HG03139 (cell line): ENCODE measurements around the gene NMRAL1.

Source experiments
- ATAC-seq: cut with Tn5 transposase; IDR thresholded peaks from one replicate; pipeline ENCODE4 v1.9.1; 2021; ENCODE audit not compliant: unreplicated experiment

NMRAL1 gene

DNA sequence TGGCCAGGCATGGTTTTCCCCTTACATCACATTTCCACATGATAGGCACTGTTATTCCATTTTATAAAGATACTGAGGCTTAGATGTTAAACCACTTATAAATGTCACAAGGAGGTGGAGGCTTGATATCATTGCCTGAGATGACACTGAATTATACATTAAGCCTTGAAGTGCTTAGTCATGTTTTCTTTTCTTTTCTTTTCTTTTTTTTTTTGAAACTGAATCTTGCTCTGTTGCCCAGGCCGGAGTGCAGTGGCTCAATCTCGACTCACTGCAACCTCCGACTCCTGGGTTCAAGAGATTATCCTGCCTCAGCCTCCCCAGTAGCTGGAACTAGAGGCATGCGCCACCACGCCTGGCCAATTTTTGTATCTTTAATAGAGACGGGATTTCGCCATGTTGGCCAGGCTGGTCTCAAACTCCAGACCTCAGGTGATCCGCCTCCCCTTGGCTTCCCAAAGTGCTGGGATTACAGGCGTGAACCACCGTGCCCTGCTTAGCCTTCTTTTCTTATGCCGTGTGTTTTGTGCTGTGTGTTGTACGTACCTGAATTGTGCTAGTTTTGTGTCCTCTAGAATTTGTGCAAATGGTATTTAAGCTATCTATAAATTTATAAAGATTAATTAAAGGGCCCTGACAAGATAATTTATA lies 47.6 kb downstream of the NMRAL1 start:
- ATAC-seq, result no peak

GRCh38 chr16:4426021-4426684 lies 48.3 kb downstream of the NMRAL1 start:
- ATAC-seq, result peak; percentile 6

DNA sequence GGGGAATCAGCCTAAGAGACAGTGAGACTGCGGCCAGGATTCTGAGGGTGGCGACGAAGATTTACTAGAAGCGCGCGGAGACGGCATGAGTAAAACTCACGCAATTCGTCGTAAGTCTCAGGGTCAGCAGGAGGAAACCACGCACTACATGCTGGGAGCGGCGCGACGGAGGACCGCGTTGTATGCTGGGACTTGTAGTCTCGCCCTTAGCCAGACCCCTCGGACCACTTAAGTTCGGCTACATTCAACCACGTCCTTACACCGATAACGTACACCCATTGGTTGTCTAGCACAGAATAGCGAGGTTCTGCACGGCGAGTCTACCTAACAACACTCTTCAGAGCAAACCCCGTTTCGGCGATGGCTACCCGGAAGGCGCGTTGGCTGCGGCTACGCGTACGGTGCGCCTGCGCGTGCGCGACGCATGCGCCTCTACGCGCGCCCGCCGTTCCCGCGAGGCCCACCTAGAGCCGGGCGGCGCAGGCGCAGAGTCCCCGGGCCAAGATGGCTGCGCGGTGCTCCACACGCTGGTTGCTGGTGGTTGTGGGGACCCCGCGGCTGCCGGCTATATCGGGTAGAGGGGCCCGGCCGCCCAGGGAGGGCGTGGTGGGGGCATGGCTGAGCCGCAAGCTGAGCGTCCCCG lies 48.9 kb downstream of the NMRAL1 start, which contains the start of gene DNAJA3:
TSS of gene DNAJA3 (plus strand) at position 491 of the 643 bp plus-strand sequence. CDS start at position 505, 14 bp downstream.
- ATAC-seq, result peak; percentile 90

DNA sequence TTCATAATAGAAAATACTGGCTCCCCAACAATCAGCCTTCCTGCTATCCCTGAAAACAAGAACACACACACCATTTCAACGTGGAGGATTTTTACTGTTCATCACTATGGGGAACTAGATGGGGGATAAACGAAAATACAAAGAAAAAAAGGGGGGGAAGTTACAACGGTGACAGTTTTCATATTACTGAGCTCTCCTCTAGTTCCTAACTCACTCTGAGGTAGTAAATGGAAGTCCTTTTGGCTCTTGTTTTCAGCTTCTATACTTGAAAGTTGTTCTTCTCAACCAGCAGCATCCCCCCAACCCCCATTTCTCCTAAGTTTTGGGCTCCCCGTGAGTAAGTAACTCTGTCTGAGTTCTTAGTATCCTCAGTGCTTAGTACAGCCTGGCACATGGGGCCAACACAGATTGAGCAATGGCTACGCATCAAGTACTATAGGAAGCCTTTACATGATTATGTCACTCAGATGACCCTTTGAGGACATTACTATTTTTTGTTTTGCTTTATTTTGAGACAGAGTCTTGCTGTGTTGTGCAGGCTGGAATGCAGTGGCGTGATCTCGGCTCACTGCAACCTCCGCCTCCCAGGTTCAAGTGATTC lies 53.8 kb downstream of the NMRAL1 start:
- no peak for ATAC-seq

GRCh38 chr16:4419402-4419959 lies 54.9 kb downstream of the NMRAL1 start:
- ATAC-seq, result no peak

GRCh38 chr16:4416200-4417032 lies 58.0 kb downstream of the NMRAL1 start, which contains the start of gene CORO7:
TSS of gene CORO7 (minus strand) at chr16:4416596. CDS start at chr16:4416518, 78 bp downstream.
- ATAC-seq, result peak; percentile 60

DNA sequence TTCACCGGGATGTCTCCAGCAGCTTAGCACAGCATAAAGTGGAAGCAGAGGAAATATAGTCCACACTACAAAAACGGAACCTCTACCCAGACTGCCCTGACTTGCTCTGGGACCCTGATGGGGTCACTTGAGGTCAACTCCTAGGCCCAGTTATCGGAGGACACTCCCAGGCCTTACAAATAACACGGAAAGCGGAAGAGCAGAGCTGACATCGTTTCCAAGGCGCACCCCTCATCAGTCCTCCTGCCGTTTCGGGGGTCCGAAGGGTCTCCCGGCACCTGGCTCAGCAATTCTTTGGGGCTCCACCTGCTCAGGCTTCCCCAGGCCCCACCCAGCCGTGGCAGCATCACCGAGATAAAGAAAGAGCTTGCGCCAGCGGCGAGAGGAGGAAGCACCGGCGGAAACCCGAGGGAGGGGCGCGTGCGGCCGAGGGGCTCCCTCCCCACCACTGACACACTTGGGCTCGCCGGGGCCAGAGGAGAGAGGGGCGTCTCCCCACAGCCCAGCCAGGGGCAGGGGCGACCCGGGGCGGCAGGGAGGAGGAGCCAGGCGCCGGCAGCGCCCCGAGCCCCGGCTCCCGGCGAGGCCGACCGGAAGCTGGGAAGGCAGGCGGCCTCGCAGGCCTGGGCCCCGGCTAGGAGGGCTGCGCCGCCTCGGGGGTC lies 58.8 kb downstream of the NMRAL1 start:
- peak; percentile 4 for ATAC-seq

- ATAC-seq, result peak; percentile 61
These were observed 60.1 kb downstream of the NMRAL1 start for GRCh38 chr16:4414187-4414917.

GRCh38 chr16:4412854-4413253 lies 61.6 kb downstream of the NMRAL1 start:
- ATAC-seq, result no peak

DNA sequence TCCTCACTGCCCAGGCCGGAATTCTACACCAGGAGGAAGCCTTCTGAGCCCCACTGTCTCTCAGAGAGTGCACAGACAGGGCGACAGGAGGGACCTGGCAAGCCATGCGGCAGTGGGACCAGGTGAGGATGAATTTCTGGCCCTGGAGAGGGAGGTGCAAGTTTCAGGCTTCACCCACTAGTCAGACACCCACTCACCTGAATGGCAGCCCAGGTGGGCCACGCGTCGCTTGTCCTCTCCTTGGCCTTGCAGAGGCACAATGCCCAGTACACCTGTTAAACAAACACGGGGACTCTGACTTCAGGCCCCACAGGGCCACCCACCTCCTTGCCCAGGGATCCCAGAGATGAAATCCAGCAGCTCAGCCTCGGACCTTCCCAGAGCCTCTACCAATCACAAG lies 62.3 kb downstream of the NMRAL1 start:
- no peak for ATAC-seq
